GM12875 (cell line): ENCODE data around the gene SPACA7.

Experiments
- H3K4me3 ChIP-seq: one replicate; pipeline ENCODE4 v1.5.1; 2011; ENCODE audit warnings: low read depth, low read length, control low read depth
- CTCF ChIP-seq: IDR thresholded peaks from 2 replicates; pipeline ENCODE4 v1.5.1; 2011; ENCODE audit warnings: low read depth, mild to moderate bottlenecking, control low read depth, inconsistent platforms, low read length, moderate library complexity, borderline replicate concordance; ENCODE audit not compliant: insufficient read depth

SPACA7 gene

GRCh38 chr13:112350300-112350699, 25.9 kb upstream of the SPACA7 start:
- no peak overlapping the region for H3K4me3 ChIP-seq
- TF ChIP-seq CTCF = no peak

DNA sequence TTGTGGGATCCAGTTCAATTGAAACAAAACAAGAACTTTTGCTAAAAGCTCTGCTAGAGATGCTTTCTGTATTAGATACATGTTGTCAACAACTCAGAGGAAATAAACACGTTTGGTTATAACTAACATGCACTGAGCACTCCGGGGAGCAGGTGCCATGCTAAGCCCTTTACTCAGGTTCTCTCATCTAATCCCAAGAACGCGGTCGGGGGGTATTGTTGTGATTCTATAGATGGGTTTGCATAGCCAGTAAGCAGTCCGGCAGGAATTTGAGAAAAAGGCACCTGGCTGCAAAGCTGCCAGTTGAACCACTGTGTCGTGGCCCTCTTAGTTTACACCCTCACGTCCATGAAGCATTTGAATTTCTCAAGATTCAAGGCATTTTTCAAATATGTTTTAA, 24.3 kb upstream of the SPACA7 start:
- H3K4me3 ChIP-seq = no peak overlapping the region
- no peak for TF ChIP-seq CTCF

- no peak for TF ChIP-seq CTCF
- no peak overlapping the region for H3K4me3 ChIP-seq
These were observed 22.3 kb upstream of the SPACA7 start for GRCh38 chr13:112353856-112354255.

- no peak for TF ChIP-seq CTCF
- H3K4me3 ChIP-seq = no peak overlapping the region
These were observed 21.6 kb upstream of the SPACA7 start for GRCh38 chr13:112354330-112355273.

DNA sequence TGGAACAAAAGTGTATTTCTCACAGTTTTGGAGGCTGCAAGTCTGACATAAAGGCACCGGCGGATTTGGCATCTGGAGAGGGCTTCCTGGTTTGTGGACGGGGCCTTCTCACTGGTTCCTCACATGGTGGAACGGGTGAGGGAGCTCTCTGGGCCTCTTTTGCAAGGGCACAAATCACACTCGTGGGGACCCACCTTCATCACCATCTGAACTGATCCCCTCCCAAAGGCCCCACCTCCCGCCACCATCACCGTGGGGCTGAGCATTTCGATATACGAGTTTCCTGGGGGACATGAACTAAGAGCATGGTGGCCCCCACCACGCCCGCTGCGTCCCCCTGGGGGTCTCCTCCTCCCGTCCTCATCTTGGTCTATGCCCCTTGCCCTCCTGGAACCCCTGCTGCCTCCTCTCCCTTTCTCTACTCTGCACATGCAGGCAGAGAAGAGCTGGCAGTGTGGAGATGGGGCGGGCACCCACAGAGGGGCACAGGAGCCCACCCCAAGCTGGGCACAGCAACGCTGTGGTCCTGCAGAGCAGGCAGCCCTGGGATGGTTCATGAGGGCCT, 20.8 kb upstream of the SPACA7 start:
- TF ChIP-seq CTCF = no peak
- H3K4me3 ChIP-seq = no peak overlapping the region

- no peak for TF ChIP-seq CTCF
- H3K4me3 ChIP-seq = no peak overlapping the region
These were observed 20.0 kb upstream of the SPACA7 start for GRCh38 chr13:112356190-112356589.

- H3K4me3 ChIP-seq = no peak overlapping the region
- no peak for TF ChIP-seq CTCF
These were observed 18.0 kb upstream of the SPACA7 start for GRCh38 chr13:112358156-112358555.
